MM.1S (cell line): Measurements from ENCODE around the gene CYP46A1.

Experiments used
- CTCF ChIP-seq: fragments of 300-600 bp; sonication (generic); IDR thresholded peaks from 2 replicates; pipeline ENCODE4 v1.5.1; 2016; ENCODE audit warnings: antibody characterized with exemption, low read length, mixed read lengths
- EZH2phosphoT487 ChIP-seq: fragments of 300-600 bp; sonication (generic); IDR thresholded peaks from 2 replicates; pipeline ENCODE4 v1.6.1; 2018; ENCODE audit warnings: antibody characterized with exemption, low read length

DNA sequence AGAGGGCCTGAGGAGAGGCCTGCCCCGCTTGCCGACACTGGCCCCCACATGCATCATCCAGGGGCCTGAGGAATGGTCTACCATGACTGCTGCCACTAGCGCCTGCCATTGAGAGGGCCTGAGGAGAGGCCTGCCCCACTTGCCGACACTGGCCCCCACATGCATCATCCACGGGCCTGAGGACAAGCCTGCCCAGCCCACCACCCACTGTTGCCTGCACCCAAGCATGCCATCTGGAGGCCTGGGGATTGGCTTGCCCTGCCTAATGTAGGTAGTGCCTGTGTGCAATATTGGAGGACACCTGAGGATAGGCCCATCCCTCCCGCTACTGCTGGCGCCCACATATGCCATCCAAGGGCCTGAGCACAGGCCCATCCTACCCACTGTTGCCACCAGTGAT, 24.4 kb downstream of the CYP46A1 start:
- TF ChIP-seq CTCF (no peak), EZH2phosphoT487 (no peak)
